Measurements from ENCODE around the gene CDH4. TPM values are rescaled to one million over a fixed set of nuclear protein-coding genes. Genes with fewer than 3 reads are reported as not detected.

The CDH4 gene
- total RNA-seq, 4 donors from 2014 or later, result under 0.01 to 0.56 (median 0.19) TPM; not detected in 1

DNA sequence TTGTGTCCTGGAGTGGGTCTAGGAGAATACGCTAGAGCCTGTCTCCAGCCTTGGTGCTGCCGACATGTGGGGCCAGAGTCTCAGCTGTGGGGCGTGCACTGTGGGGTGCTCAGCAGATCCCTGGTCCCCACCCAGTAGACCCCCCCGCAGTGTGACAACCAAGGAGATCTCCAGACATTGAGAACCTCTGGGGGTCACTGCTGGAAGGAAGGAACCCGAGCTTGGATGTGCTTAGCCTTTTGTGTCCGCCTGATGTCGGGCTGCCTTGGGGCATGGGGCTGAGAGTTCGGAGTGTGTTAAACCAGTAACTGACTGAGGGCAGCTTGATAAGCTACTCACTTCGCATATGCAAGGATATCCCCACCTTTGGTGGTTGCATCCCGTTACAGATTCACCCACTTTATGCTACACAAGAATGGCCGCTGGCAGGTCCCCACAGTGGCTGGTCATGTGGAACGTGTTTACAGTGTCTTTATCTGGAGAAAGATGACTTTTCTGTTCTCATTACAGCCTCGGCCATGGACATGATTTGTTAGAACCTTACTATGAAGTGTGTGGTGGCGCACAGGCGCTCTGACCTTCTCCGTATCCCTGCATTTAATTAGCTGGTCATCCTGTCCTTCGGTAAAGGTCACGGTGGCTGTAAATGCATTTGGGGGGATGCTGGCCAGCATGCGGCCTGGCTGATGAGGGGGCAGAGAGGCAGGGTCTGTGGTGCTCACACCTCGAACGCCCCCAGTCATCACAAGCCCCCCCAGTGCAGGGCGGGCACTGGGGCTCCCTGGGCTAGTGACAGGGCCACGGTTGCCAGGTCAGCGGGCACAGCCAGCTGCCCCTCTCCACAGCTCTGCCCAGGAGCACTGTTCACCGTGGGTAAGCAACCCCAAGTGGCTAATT is 446.8 kb downstream of the CDH4 start:
- no peak for DNase-seq (ENCODE audit: low spot score)

DNA sequence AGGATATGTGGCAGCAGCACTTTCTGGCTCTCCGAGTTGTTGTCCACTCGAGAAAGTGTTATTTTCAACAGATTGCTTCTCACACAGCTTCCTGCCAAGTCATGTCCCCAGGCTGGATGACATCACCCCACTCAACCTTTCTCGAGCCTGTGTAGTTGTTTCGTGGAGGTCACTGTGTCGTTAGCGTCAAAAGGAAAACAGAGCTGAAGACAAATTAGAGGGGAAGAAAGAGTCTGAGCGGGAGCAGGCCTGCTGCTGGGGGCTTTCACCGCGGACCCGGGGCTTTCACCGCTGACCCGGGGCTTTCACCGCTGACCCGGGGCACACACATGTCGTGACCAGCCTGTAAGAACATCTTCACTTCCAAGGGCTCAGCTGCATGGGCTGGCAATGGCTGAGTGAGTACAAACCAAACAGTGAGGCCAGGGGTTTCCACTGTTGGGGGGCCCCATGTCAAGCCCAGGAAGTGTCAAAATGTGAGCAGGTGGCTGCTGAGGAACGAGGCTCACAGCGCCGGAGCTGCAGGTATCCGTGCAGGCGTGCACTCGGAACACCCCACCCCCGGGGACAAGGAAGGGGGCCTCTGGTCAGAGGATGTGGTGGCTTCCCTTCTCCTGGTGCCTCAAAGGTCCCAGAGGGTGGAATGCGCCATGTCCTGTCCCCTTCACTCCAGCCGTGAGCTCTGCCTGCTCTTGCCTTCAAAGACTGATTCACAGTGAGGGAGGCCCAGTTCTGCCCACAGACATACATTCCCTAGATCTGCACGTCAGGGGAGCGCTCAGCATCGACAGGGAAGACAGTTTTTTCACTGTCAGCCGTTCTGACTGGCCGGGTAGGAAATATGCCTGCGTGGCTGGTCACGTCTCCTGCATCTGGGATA is 447.7 kb downstream of the CDH4 start:
- no peak for ATAC-seq (ENCODE audit: low FRiP score)
- DNase-seq (ENCODE audit: low spot score), result no peak
- no peak for TF ChIP-seq CTCF (IDR thresholded peaks at IDR 0.05)

More for the DNA sequence above, 446.8 kb downstream of the CDH4 start:
- no peak for TF ChIP-seq CTCF (IDR thresholded peaks at IDR 0.05)
- no peak for ATAC-seq (ENCODE audit: low FRiP score)

GRCh38 chr20:61700595-61701140 is 448.6 kb downstream of the CDH4 start:
- ATAC-seq (ENCODE audit: low FRiP score), result no peak
- TF ChIP-seq CTCF (IDR thresholded peaks at IDR 0.05), result no peak
- DNase-seq (ENCODE audit: low spot score), result no peak

GRCh38 chr20:61701401-61701800 is 449.3 kb downstream of the CDH4 start:
- DNase-seq (ENCODE audit: low spot score), result no peak
- TF ChIP-seq CTCF (IDR thresholded peaks at IDR 0.05), result no peak
- no peak for ATAC-seq (ENCODE audit: low FRiP score)

- ATAC-seq (ENCODE audit: low FRiP score), result no peak
- no peak for DNase-seq (ENCODE audit: low spot score)
- no peak for TF ChIP-seq CTCF (IDR thresholded peaks at IDR 0.05)
Measured at GRCh38 chr20:61701802-61702201, 449.7 kb downstream of the CDH4 start.

GRCh38 chr20:61702246-61702645 is 450.2 kb downstream of the CDH4 start:
- no peak for ATAC-seq (ENCODE audit: low FRiP score)
- TF ChIP-seq CTCF (IDR thresholded peaks at IDR 0.05), result no peak
- no peak for DNase-seq (ENCODE audit: low spot score)
